ENCODE data around the gene HS3ST5. TPM values are rescaled to one million over a fixed set of nuclear protein-coding genes. Genes with fewer than 3 reads are reported as not detected.

HS3ST5 gene
- total RNA-seq, 4 donors from 2014 or later, result not detected

- WGBS, result 87% methylated on average over 2 of the region's 2 CpGs
- H3K4me1 ChIP-seq, result no peaks in the 10 kb centered on the region
- no peak for TF ChIP-seq EP300 (IDR thresholded peaks at IDR 0.05)
- no peak for TF ChIP-seq POLR2A (IDR thresholded peaks at IDR 0.05)
- TF ChIP-seq POLR2AphosphoS5 (IDR thresholded peaks at IDR 0.05), result no peak
- no peak for TF ChIP-seq CTCF (IDR thresholded peaks at IDR 0.05)
- no peaks in the 10 kb centered on the region for H3K27me3 ChIP-seq
- no peaks in the 10 kb centered on the region for H3K9me3 ChIP-seq
- no peak for DNase-seq (ENCODE audit: low spot score in 2 of 2)
- H3K4me3 ChIP-seq, result no peak overlapping the region
- no peaks in the 10 kb centered on the region for H3K36me3 ChIP-seq
- no peak overlapping the region for H3K27ac ChIP-seq
Observed at GRCh38 chr6:114010540-114010939, 332.3 kb downstream of the HS3ST5 start.

- WGBS, result 60% methylated on average over 2 of the region's 2 CpGs
- no peaks in the 10 kb centered on the region for H3K27me3 ChIP-seq
Observed at GRCh38 chr6:114009192-114009591, 333.6 kb downstream of the HS3ST5 start.

GRCh38 chr6:114008331-114008730 is 334.5 kb downstream of the HS3ST5 start:
- TF ChIP-seq POLR2A (IDR thresholded peaks at IDR 0.05), result no peak
- no peak for TF ChIP-seq EP300 (IDR thresholded peaks at IDR 0.05)
- TF ChIP-seq POLR2AphosphoS5 (IDR thresholded peaks at IDR 0.05), result no peak
- no peak for TF ChIP-seq CTCF (IDR thresholded peaks at IDR 0.05)
- Histone ChIP-seq H3K36me3 (no peaks in the 10 kb centered on the region), H3K27me3 (no peaks in the 10 kb centered on the region), H3K27ac (no peak overlapping the region), H3K9me3 (no peaks in the 10 kb centered on the region), H3K4me3 (no peak overlapping the region), H3K4me1 (no peaks in the 10 kb centered on the region)
- WGBS, result 67% methylated on average over 4 of the region's 4 CpGs
- no peak for DNase-seq (ENCODE audit: low spot score in 2 of 2)

More at GRCh38 chr6:114009192-114009591, 333.6 kb downstream of the HS3ST5 start:
- Histone ChIP-seq H3K4me3 (no peak overlapping the region), H3K9me3 (no peaks in the 10 kb centered on the region), H3K36me3 (no peaks in the 10 kb centered on the region), H3K27ac (no peak overlapping the region), H3K4me1 (no peaks in the 10 kb centered on the region)
- TF ChIP-seq EP300 (IDR thresholded peaks at IDR 0.05), result no peak
- no peak for TF ChIP-seq POLR2AphosphoS5 (IDR thresholded peaks at IDR 0.05)
- no peak for TF ChIP-seq POLR2A (IDR thresholded peaks at IDR 0.05)
- TF ChIP-seq CTCF (IDR thresholded peaks at IDR 0.05), result no peak
- no peak for DNase-seq (ENCODE audit: low spot score in 2 of 2)

- H3K9me3 ChIP-seq, result no peaks in the 10 kb centered on the region
- 86% methylated on average over 2 of the region's 2 CpGs for WGBS
- TF ChIP-seq POLR2A (IDR thresholded peaks at IDR 0.05), result no peak
- no peaks in the 10 kb centered on the region for H3K36me3 ChIP-seq
- no peak for DNase-seq (ENCODE audit: low spot score in 2 of 2)
- no peak overlapping the region for H3K27ac ChIP-seq
- no peaks in the 10 kb centered on the region for H3K4me1 ChIP-seq
- H3K27me3 ChIP-seq, result no peaks in the 10 kb centered on the region
- no peak overlapping the region for H3K4me3 ChIP-seq
Observed at GRCh38 chr6:114007516-114007915, 335.3 kb downstream of the HS3ST5 start.

Measured in suprapubic skin (tissue), 4 donors.